ENCODE results near the gene FGD3. TPM values are rescaled to one million over a fixed set of nuclear protein-coding genes. Genes with fewer than 3 reads are reported as not detected.

FGD3 gene
- total RNA-seq, 4 donors from 2014 or later = 0.29 to 4.9 (median 2.9) TPM

GRCh38 chr9:93038918-93039317, 91.6 kb downstream of the FGD3 start:
- Histone ChIP-seq H3K4me3 (no peak overlapping the region), H3K27me3 (no peaks in the 10 kb centered on the region), H3K9me3 (no peaks in the 10 kb centered on the region), H3K36me3 (no peaks in the 10 kb centered on the region), H3K27ac (no peak overlapping the region), H3K4me1 (no peaks in the 10 kb centered on the region)
- DNase-seq = no peak
- no peak for TF ChIP-seq POLR2A (IDR thresholded peaks at IDR 0.05)
- no peak for TF ChIP-seq CTCF (IDR thresholded peaks at IDR 0.05)
- intact Hi-C loops (cut with DNase I; ENCODE audit: low total_unique reads) = no loop called here

- DNase-seq = no peak
- no peak overlapping the region for H3K4me3 ChIP-seq
- intact Hi-C loops (cut with DNase I; ENCODE audit: low total_unique reads) = no loop called here
- TF ChIP-seq POLR2A (IDR thresholded peaks at IDR 0.05) (no peak), CTCF (IDR thresholded peaks at IDR 0.05) (no peak)
- no peaks in the 10 kb centered on the region for H3K27me3 ChIP-seq
- H3K27ac ChIP-seq = no peak overlapping the region
- H3K4me1 ChIP-seq = no peaks in the 10 kb centered on the region
- H3K9me3 ChIP-seq = no peaks in the 10 kb centered on the region
- H3K36me3 ChIP-seq = no peaks in the 10 kb centered on the region
Measured at GRCh38 chr9:93039456-93039855, 92.1 kb downstream of the FGD3 start.

DNA sequence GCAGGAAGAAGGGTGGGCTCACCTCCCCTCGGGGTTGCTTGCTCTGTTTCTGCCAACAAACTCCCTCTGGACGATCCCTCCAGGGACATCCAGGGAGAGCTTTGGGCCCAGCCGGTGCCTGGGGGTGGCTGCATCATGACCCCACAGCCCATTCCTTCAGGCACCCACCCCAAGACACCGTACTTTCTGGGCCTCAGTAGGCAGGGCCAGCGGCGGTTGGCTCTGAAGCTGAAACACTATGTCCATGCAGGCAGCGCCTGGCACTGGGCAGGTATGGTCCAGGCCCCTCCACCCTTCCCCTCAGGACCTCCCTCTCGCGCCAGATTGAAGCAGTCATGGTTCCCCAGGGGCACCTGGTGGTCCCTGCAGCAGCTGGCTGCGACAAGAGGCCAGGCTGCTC, 92.7 kb downstream of the FGD3 start:
- intact Hi-C loops (cut with DNase I; ENCODE audit: low total_unique reads) = no loop called here
- H3K4me1 ChIP-seq = no peaks in the 10 kb centered on the region
- TF ChIP-seq POLR2A (IDR thresholded peaks at IDR 0.05) = no peak
- no peak overlapping the region for H3K4me3 ChIP-seq
- DNase-seq = no peak
- H3K36me3 ChIP-seq = no peaks in the 10 kb centered on the region
- no peak overlapping the region for H3K27ac ChIP-seq
- H3K27me3 ChIP-seq = no peaks in the 10 kb centered on the region
- no peaks in the 10 kb centered on the region for H3K9me3 ChIP-seq

- intact Hi-C loops (cut with DNase I; ENCODE audit: low total_unique reads) = no loop called here
- Histone ChIP-seq H3K9me3 (no peaks in the 10 kb centered on the region), H3K4me3 (no peak overlapping the region), H3K27ac (no peak overlapping the region), H3K36me3 (no peaks in the 10 kb centered on the region), H3K4me1 (no peaks in the 10 kb centered on the region), H3K27me3 (no peaks in the 10 kb centered on the region)
- TF ChIP-seq CTCF (IDR thresholded peaks at IDR 0.05) (no peak), POLR2A (IDR thresholded peaks at IDR 0.05) (no peak)
- DNase-seq = no peak
Measured at GRCh38 chr9:93040409-93040808, 93.1 kb downstream of the FGD3 start.

- no peak for DNase-seq
- no peaks in the 10 kb centered on the region for H3K4me1 ChIP-seq
- intact Hi-C loops (cut with DNase I; ENCODE audit: low total_unique reads) = no loop called here
- no peak overlapping the region for H3K27ac ChIP-seq
- H3K27me3 ChIP-seq = no peaks in the 10 kb centered on the region
- no peak overlapping the region for H3K4me3 ChIP-seq
- H3K36me3 ChIP-seq = no peaks in the 10 kb centered on the region
- no peak for TF ChIP-seq POLR2A (IDR thresholded peaks at IDR 0.05)
- no peak for TF ChIP-seq CTCF (IDR thresholded peaks at IDR 0.05)
- H3K9me3 ChIP-seq = no peaks in the 10 kb centered on the region
Measured at GRCh38 chr9:93041108-93041802, 93.9 kb downstream of the FGD3 start.

DNA sequence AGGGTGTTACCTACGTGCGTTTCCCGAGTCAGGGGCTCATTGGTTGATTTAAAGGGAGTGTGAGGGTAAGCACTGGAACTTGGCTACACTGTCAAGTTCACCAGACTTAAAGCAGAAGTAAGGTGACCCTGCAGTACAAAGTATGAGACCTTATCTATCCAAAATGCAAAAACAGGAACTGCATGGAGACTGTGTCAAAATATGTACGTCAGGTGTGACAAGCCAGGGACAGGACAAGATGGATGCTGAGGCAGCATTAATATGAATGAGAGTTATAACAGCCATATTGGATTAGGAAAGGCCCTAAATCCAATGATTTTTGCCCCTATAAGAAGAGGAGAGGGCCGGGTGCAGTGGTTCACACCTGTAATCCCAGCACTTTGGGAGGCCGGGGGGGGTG, 95.8 kb downstream of the FGD3 start:
- no peak overlapping the region for H3K27ac ChIP-seq
- H3K27me3 ChIP-seq = no peaks in the 10 kb centered on the region
- no peak overlapping the region for H3K4me3 ChIP-seq
- no peak for TF ChIP-seq POLR2A (IDR thresholded peaks at IDR 0.05)
- no peak for TF ChIP-seq CTCF (IDR thresholded peaks at IDR 0.05)
- no peak for DNase-seq
- H3K9me3 ChIP-seq = no peaks in the 10 kb centered on the region
- no peaks in the 10 kb centered on the region for H3K4me1 ChIP-seq
- intact Hi-C loops (cut with DNase I; ENCODE audit: low total_unique reads) = no loop called here
- H3K36me3 ChIP-seq = no peaks in the 10 kb centered on the region
